ENCODE measurements around the gene SIX5. TPM values are rescaled to one million over a fixed set of nuclear protein-coding genes. Genes with fewer than 3 reads are reported as not detected.

SIX5 gene
- total and polyA plus RNA-seq, 4 donors: 2.7 to 9.9 (median 4.4) TPM

- WGBS: under 1% methylated on average over 28 of the region's 28 CpGs
- Histone ChIP-seq H3K36me3 (ENCODE audit: control insufficient read depth in 4 of 4, insufficient read depth in 3 of 4, low read depth in 1 of 4, low read length in 3 of 4) (peaks cover 0 to 2% (median 0%) of the 10 kb centered on the region in 4 donors), H3K27ac (ENCODE audit: low read depth in 1 of 2, low read length in 2 of 2) (peak overlapping the region; percentile 86 to 92), H3K27me3 (ENCODE audit: control insufficient read depth in 4 of 4, insufficient read depth in 4 of 4, low read length in 3 of 4) (no peaks in the 10 kb centered on the region), H3K9ac (ENCODE audit: low read depth in 1 of 2, low read length in 2 of 2) (peak overlapping the region; percentile 32 to 83), H3K4me3 (ENCODE audit: low read depth in 1 of 3, low read length in 3 of 3) (peak overlapping the region; percentile 61 to 64 (median 62)), H3K9me3 (ENCODE audit: control insufficient read depth in 4 of 4, low read length in 3 of 4) (no peaks in the 10 kb centered on the region), H3K4me1 (ENCODE audit: control insufficient read depth in 4 of 4, insufficient read depth in 4 of 4, low read length in 3 of 4) (peaks cover 9 to 63% (median 29%) of the 10 kb centered on the region in 4 donors)
- TF ChIP-seq RAD21 (IDR thresholded peaks at IDR 0.05) (no peak), EGR1 (IDR thresholded peaks at IDR 0.05; ENCODE audit: low read depth in 2 of 2) (no peak), FOXA1 (IDR thresholded peaks at IDR 0.05) (no peak), MAX (IDR thresholded peaks at IDR 0.05) (no peak), YY1 (IDR thresholded peaks at IDR 0.05) (no peak), ATF3 (IDR thresholded peaks at IDR 0.05) (no peak), NR2F2 (IDR thresholded peaks at IDR 0.05) (no peak), FOXA2 (IDR thresholded peaks at IDR 0.05) (no peak), HNF4G (IDR thresholded peaks at IDR 0.05) (no peak), REST (IDR thresholded peaks at IDR 0.05) (no peak), GABPA (IDR thresholded peaks at IDR 0.05 in 1 of 2, conservative IDR thresholded peaks at IDR 0.05 in 1 of 2) (no peak), TAF1 (conservative IDR thresholded peaks at IDR 0.05) (no peak), ZBTB33 (IDR thresholded peaks at IDR 0.05) (no peak)
- DNase-seq (ENCODE audit: low spot score): no peak
These were observed 754 bp upstream of the SIX5 start for GRCh38 chr19:45769821-45770191.

- H3K4me3 ChIP-seq (ENCODE audit: low read depth in 1 of 3, low read length in 3 of 3): peak overlapping the region; percentile 86 to 95 (median 89)
- H3K9ac ChIP-seq (ENCODE audit: low read depth in 1 of 2, low read length in 2 of 2): peak overlapping the region in 1 of 2 donors; percentile 76
- WGBS: 2% methylated on average over 33 of the region's 33 CpGs
- H3K9me3 ChIP-seq (ENCODE audit: control insufficient read depth in 4 of 4, low read length in 3 of 4): no peaks in the 10 kb centered on the region
- no peak for DNase-seq (ENCODE audit: low spot score)
- H3K4me1 ChIP-seq (ENCODE audit: control insufficient read depth in 4 of 4, insufficient read depth in 4 of 4, low read length in 3 of 4): peaks cover 9 to 56% (median 29%) of the 10 kb centered on the region in 4 donors
- TF ChIP-seq EGR1 (IDR thresholded peaks at IDR 0.05; ENCODE audit: low read depth in 2 of 2): no peak
- TF ChIP-seq CTCF (IDR thresholded peaks at IDR 0.05; ENCODE audit: low read depth, low read length, missing input control): no peak
- no peak for TF ChIP-seq MAX (IDR thresholded peaks at IDR 0.05)
- no peak for TF ChIP-seq NR2F2 (IDR thresholded peaks at IDR 0.05)
- TF ChIP-seq JUND (IDR thresholded peaks at IDR 0.05): no peak
- TF ChIP-seq HNF4A (conservative IDR thresholded peaks at IDR 0.05): no peak
- TF ChIP-seq SP1 (IDR thresholded peaks at IDR 0.05): no peak
- no peak for TF ChIP-seq ZBTB33 (IDR thresholded peaks at IDR 0.05)
- H3K27me3 ChIP-seq (ENCODE audit: control insufficient read depth in 4 of 4, insufficient read depth in 4 of 4, low read length in 3 of 4): no peaks in the 10 kb centered on the region
- H3K27ac ChIP-seq (ENCODE audit: low read depth in 1 of 2, low read length in 2 of 2): peak overlapping the region; percentile 86 to 99
- peaks cover 0 to 2% (median 0%) of the 10 kb centered on the region in 4 donors for H3K36me3 ChIP-seq (ENCODE audit: control insufficient read depth in 4 of 4, insufficient read depth in 3 of 4, low read depth in 1 of 4, low read length in 3 of 4)
These were observed 433 bp downstream of the SIX5 start for GRCh38 chr19:45768655-45768983.

Measured in liver (tissue), 9 donors.